ENCODE results near the gene CDH4.

The CDH4 gene

GRCh38 chr20:61958773-61959700 lies 707.0 kb downstream of the CDH4 start:
- TF ChIP-seq CTCF (IDR thresholded peaks at IDR 0.05; ENCODE audit: control insufficient read depth, extremely low read depth, insufficient read depth) = no peak
- no peak overlapping the region for H3K4me3 ChIP-seq (ENCODE audit: low read depth, low read length)
- DNase-seq (ENCODE audit: low read depth) = no peak

- TF ChIP-seq CTCF (IDR thresholded peaks at IDR 0.05; ENCODE audit: control insufficient read depth, extremely low read depth, insufficient read depth) = no peak
- no peak overlapping the region for H3K4me3 ChIP-seq (ENCODE audit: low read depth, low read length)
- no peak for DNase-seq (ENCODE audit: low read depth)
These were observed 708.8 kb downstream of the CDH4 start for GRCh38 chr20:61960836-61961235.

- H3K4me3 ChIP-seq (ENCODE audit: low read depth, low read length) = no peak overlapping the region
- no peak for TF ChIP-seq CTCF (IDR thresholded peaks at IDR 0.05; ENCODE audit: control insufficient read depth, extremely low read depth, insufficient read depth)
- DNase-seq (ENCODE audit: low read depth) = no peak
These were observed 711.1 kb downstream of the CDH4 start for GRCh38 chr20:61963149-61963548.

GRCh38 chr20:61963885-61964674 lies 712.0 kb downstream of the CDH4 start:
- no peak overlapping the region for H3K4me3 ChIP-seq (ENCODE audit: low read depth, low read length)
- TF ChIP-seq CTCF (IDR thresholded peaks at IDR 0.05; ENCODE audit: control insufficient read depth, extremely low read depth, insufficient read depth) = no peak
- DNase-seq (ENCODE audit: low read depth) = no peak

- DNase-seq (ENCODE audit: low read depth) = no peak
- no peak for TF ChIP-seq CTCF (IDR thresholded peaks at IDR 0.05; ENCODE audit: control insufficient read depth, extremely low read depth, insufficient read depth)
- H3K4me3 ChIP-seq (ENCODE audit: low read depth, low read length) = no peak overlapping the region
These were observed 712.9 kb downstream of the CDH4 start for GRCh38 chr20:61964675-61965605.

All from LNCaP clone FGC (cell line).